HG03045 (cell line): ENCODE results near the gene SPINK8.
"Not testable (repeated sequence)": the region's sequence is repeated elsewhere in the genome, so short reads cannot be mapped to it uniquely, and the experiment has no call there.

Experiments used
- ATAC-seq: cut with Tn5 transposase; IDR thresholded peaks from one replicate; pipeline ENCODE4 v1.9.1; 2021; ENCODE audit warnings: mild to moderate bottlenecking, moderate library complexity; ENCODE audit not compliant: unreplicated experiment

The SPINK8 gene

GRCh38 chr3:48333346-48334245, at the start of gene SPINK8:
SPINK8 (minus strand) TSS chr3:48333661; CDS start chr3:48328341, 5,320 bp downstream.
- not testable (repeated sequence) for ATAC-seq

- no peak for ATAC-seq
Observed at GRCh38 chr3:48372862-48373435, 39.5 kb upstream of the SPINK8 start.

GRCh38 chr3:48372377-48372770, 38.9 kb upstream of the SPINK8 start:
- ATAC-seq = no peak

GRCh38 chr3:48371651-48372376, 38.4 kb upstream of the SPINK8 start, which contains the start of gene FBXW12:
FBXW12 (plus strand) TSS chr3:48372219; CDS start chr3:48372768, 549 bp downstream.
- no peak for ATAC-seq

- no peak for ATAC-seq
Observed at GRCh38 chr3:48370333-48370713, 36.9 kb upstream of the SPINK8 start.

- ATAC-seq = no peak
Observed at GRCh38 chr3:48369693-48370332, 36.4 kb upstream of the SPINK8 start.

- no peak for ATAC-seq
Observed at GRCh38 chr3:48367201-48367600, 33.7 kb upstream of the SPINK8 start.

GRCh38 chr3:48364840-48365239, 31.4 kb upstream of the SPINK8 start:
- ATAC-seq = no peak

GRCh38 chr3:48361928-48362327, 28.5 kb upstream of the SPINK8 start:
- ATAC-seq = no peak

- no peak for ATAC-seq
Observed at GRCh38 chr3:48356419-48356818, 23.0 kb upstream of the SPINK8 start.

GRCh38 chr3:48353987-48354386, 20.5 kb upstream of the SPINK8 start:
- ATAC-seq = no peak

- no peak for ATAC-seq
Observed at GRCh38 chr3:48352546-48352945, 19.1 kb upstream of the SPINK8 start.

GRCh38 chr3:48347500-48347899, 14.0 kb upstream of the SPINK8 start:
- ATAC-seq = no peak

- ATAC-seq = no peak
Observed at GRCh38 chr3:48345946-48346572, 12.6 kb upstream of the SPINK8 start.

- no peak for ATAC-seq
Observed at GRCh38 chr3:48344867-48345507, 11.5 kb upstream of the SPINK8 start.

GRCh38 chr3:48343432-48343831, 10.0 kb upstream of the SPINK8 start:
- ATAC-seq = no peak

- no peak for ATAC-seq
Observed at GRCh38 chr3:48338635-48339034, 5.2 kb upstream of the SPINK8 start.

- ATAC-seq = not testable (repeated sequence)
Observed at GRCh38 chr3:48337536-48337935, 4.1 kb upstream of the SPINK8 start.

- ATAC-seq = not testable (repeated sequence)
Observed at GRCh38 chr3:48335286-48335685, 1.8 kb upstream of the SPINK8 start.

- no peak for ATAC-seq
Observed at GRCh38 chr3:48334605-48335004, 1.1 kb upstream of the SPINK8 start.
